Kidney (tissue), 14 donors: ENCODE results near the gene ACTA1. TPM values are rescaled to one million over a fixed set of nuclear protein-coding genes. Genes with fewer than 3 reads are reported as not detected.

Source experiments
- DNase-seq, 5 donors: peaks; one replicate each; pipeline ENCODE4 v3.0.0-alpha.2; 2013 to 2020
- FAIRE-seq: peaks from 2 replicates; lab custom pipeline; 2012; peaks lifted over from hg19 to GRCh38; lab: Jason Lieb, UNC
- H3K27ac ChIP-seq, 2 donors: one replicate each; pipeline ENCODE4 v1.7.0; 2013; ENCODE audit warnings: low read depth in 2 of 2, low read length in 2 of 2, inconsistent platforms in 1 of 2
- H3K27me3 ChIP-seq: one replicate; pipeline ENCODE4 v1.7.1; 2013; ENCODE audit warnings: low read length, inconsistent platforms; ENCODE audit not compliant: control insufficient read depth, insufficient read depth
- H3K36me3 ChIP-seq, 3 donors: one replicate each; pipeline versions ENCODE4 v1.7.0 to v1.7.1; 2013; ENCODE audit warnings: low read length in 3 of 3, control low read depth in 1 of 3, inconsistent platforms in 1 of 3; ENCODE audit not compliant: insufficient read depth in 3 of 3, control insufficient read depth in 2 of 3
- H3K4me1 ChIP-seq, 3 donors: one replicate each; pipeline versions ENCODE4 v1.7.0 to v1.7.1; 2013; ENCODE audit warnings: low read length in 3 of 3, inconsistent platforms in 1 of 3, low read depth in 1 of 3; ENCODE audit not compliant: control insufficient read depth in 2 of 3, insufficient read depth in 2 of 3
- H3K4me3 ChIP-seq, 3 donors: one replicate each; pipeline versions ENCODE4 v1.7.0 to v1.8.1; 2013; ENCODE audit warnings: low read length in 3 of 3, control low read depth in 1 of 3, inconsistent platforms in 1 of 3
- H3K9ac ChIP-seq, 3 donors: one replicate each; pipeline versions ENCODE4 v1.7.0 to v1.7.1; 2013; ENCODE audit warnings: low read length in 3 of 3, control low read depth in 1 of 3, inconsistent platforms in 1 of 3
- H3K9me3 ChIP-seq, 3 donors: one replicate each; pipeline versions ENCODE4 v1.7.0 to v1.7.1; 2013; ENCODE audit warnings: low read length in 3 of 3, control low read depth in 1 of 3, inconsistent platforms in 1 of 3; ENCODE audit not compliant: control insufficient read depth in 2 of 3, insufficient read depth in 1 of 3
- CTCF ChIP-seq: IDR thresholded peaks from 3 replicates; pipeline ENCODE4 v1.5.1; 2012; ENCODE audit warnings: mild to moderate bottlenecking, moderate library complexity, borderline replicate concordance; ENCODE audit not compliant: insufficient read depth; ENCODE audit errors: extremely low read depth
- intact Hi-C: fragments of 100-400 bp; cut with DNase I; formaldehyde crosslinking; loops from one replicate; pipeline ENCODE4 v1.11.1; 2022
- polyA plus RNA-seq: library from polyadenylated mRNA; stranded (reverse); fragments of 350-450 nt; fragmentation: Illumina TruSeq; extraction: RNeasy Lipid Tissue Mini Kit (QIAGEN cat#74804); gene quantifications from one replicate; pipeline ENCODE4 v1.2.3, GENCODE V29; 2014; ENCODE audit warnings: low read depth, low replicate concordance; ENCODE audit not compliant: insufficient read depth
- total RNA-seq: library from RNA; stranded (reverse); fragmentation: NEBNext Ultra II Directional; extraction: Animal tissue kit (Norgen Biotek cat#: 25700); gene quantifications from one replicate; pipeline ENCODE4 v1.2.1, GENCODE V29; 2021
- donor health status: control.
- donor health status: control.
- donor health status: control.
- donor health status: control.
- donor health status: control.
- donor health status: DM: yes; HTN: yes; CAD: no.
- donor health status: Normal renal cell carcinoma (clear cell type).

Gene ACTA1
- total and polyA plus RNA-seq, 2 donors from 2014 or later, result 1.2 TPM; not detected in 1

GRCh38 chr1:229471175-229471574 is 37.3 kb upstream of the ACTA1 start:
- no peak overlapping the region for H3K4me3 ChIP-seq
- intact Hi-C loops, result no loop called here
- no peak for FAIRE-seq
- no peaks in the 10 kb centered on the region for H3K27me3 ChIP-seq
- H3K9me3 ChIP-seq, result no peaks in the 10 kb centered on the region
- H3K9ac ChIP-seq, result no peak overlapping the region
- no peak for TF ChIP-seq CTCF
- no peaks in the 10 kb centered on the region for H3K4me1 ChIP-seq
- H3K36me3 ChIP-seq, result peaks cover 2 to 26% (median 24%) of the 10 kb centered on the region in 3 donors
- DNase-seq, result no peak
- H3K27ac ChIP-seq, result no peak overlapping the region

DNA sequence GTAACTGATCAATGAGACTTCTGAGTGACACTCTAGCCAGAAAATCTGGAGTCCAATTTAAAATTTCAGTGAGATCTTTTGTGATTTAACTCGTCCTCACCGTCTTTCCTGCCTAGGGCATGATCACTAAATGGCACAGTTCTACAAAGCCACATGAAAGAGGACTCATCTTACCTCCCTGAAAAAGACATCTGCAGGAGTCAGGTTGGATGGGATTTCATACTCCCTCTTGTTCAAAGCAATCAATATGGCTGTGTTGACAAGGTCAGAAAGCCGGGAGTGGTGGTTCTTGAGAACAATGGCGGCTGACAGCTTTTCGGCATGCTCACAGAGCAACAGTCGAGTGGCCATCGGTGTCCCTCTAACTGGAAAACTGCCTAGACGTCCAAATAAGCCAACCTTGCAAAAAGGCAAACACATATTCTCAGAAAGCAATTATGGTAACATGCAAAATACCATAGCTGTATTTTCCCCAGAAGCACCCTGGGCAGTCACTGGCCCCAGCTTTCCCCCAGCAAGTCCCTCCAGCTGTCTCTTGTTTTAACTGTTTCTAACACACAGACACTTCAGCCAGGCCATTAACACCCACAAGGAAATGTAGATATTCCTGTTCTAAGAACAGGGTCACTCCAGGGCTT is 36.6 kb upstream of the ACTA1 start:
- Histone ChIP-seq H3K36me3 (peaks cover 2 to 29% (median 23%) of the 10 kb centered on the region in 3 donors), H3K4me1 (no peaks in the 10 kb centered on the region), H3K27ac (no peak overlapping the region), H3K4me3 (no peak overlapping the region), H3K9ac (no peak overlapping the region), H3K27me3 (no peaks in the 10 kb centered on the region), H3K9me3 (no peaks in the 10 kb centered on the region)
- no peak for DNase-seq
- intact Hi-C loops, result no loop called here
- TF ChIP-seq CTCF, result no peak
- FAIRE-seq, result no peak

GRCh38 chr1:229466887-229467286 is 33.0 kb upstream of the ACTA1 start:
- no peaks in the 10 kb centered on the region for H3K27me3 ChIP-seq
- DNase-seq, result no peak
- H3K9ac ChIP-seq, result no peak overlapping the region
- no peaks in the 10 kb centered on the region for H3K9me3 ChIP-seq
- peaks cover 2 to 45% (median 27%) of the 10 kb centered on the region in 3 donors for H3K36me3 ChIP-seq
- H3K4me3 ChIP-seq, result no peak overlapping the region
- no peak for TF ChIP-seq CTCF
- intact Hi-C loops, result no loop called here
- H3K4me1 ChIP-seq, result no peaks in the 10 kb centered on the region
- H3K27ac ChIP-seq, result no peak overlapping the region
- FAIRE-seq, result no peak
